GM19239 (cell line): ENCODE results near the gene SPSB2.

Experiments used
- DNase-seq: peaks from one replicate; pipeline ENCODE4 v3.0.0; 2011; ENCODE audit warnings: low spot score; ENCODE audit not compliant: insufficient read length
- FAIRE-seq: peaks from 2 replicates; lab custom pipeline; 2011; peaks lifted over from hg19 to GRCh38; lab: Jason Lieb, UNC

SPSB2 gene

DNA sequence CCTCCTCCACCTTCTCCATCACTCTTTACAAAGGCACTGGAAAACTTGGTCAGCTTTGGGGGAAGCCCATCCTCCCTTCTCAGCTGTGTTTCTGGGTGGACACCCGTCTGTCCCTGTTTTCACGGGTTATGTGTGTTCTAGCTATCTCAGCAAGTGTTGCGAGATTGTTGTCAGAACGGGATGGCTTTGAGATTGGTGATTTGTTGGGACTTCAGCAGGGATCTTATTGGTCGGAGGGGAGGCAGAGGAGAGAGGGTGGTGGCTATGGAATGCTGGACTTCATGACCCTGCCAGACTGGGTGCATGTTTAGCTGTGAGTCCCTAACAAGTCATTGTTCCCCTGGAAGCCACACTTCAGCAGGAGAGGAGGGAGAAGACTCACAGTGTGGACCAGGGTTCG is 19.1 kb downstream of the SPSB2 start:
- FAIRE-seq (no peak), DNase-seq (no peak)

DNA sequence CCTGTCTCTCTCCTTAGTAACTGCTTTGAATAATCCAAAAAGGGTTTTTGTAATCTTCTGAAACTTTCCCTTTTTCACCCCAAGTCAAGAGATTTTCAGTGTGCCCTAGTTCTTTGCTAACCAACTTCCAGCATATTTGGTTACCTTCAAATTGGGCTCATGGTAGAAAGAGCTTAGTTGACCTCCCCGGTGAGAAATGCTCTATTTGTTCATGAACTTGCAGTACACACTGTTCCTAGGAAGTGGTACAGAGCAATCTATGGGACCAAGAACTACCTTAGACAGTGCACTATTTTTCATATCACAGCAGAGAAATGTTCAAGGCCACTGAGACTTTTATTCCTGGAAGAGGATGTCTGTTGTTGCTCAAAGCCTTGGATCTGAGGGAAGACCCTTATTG is 19.5 kb downstream of the SPSB2 start:
- FAIRE-seq (no peak), DNase-seq (no peak)

DNA sequence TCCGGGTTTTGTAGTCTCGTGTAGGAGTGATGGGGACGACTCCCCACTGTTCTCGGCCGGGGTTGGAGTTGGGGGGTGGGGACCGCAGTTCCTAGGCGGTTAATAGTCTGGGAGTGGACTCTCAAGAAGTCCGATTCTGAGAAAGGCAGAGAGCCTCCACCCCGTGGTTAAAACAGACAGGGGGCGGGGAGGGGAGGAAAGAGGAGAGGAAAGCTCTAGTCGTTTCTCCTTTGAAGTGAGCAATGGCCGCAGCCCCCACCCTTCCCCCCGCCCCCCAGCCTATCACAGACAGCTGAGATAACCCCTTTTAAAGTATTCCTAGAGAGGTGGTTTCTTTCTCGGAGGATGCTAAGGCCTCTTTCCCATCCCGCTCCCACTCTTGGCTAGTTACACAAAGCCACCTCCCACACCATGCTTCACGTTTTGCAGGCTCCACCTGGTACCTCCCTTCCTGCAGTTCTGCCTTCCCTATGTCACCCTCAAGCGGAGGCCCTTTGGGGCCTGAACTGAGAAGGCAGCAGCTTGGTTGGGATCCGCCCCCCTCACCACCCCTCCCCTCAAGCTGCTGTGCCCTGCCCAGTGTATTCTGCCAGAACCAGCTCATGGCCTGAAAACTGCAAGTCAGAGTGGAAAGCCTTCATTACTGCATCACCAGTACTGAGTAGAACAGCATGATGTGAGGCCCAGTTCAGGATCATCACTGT is 20.3 kb downstream of the SPSB2 start:
- FAIRE-seq (peak; percentile 73), DNase-seq (no peak)

DNA sequence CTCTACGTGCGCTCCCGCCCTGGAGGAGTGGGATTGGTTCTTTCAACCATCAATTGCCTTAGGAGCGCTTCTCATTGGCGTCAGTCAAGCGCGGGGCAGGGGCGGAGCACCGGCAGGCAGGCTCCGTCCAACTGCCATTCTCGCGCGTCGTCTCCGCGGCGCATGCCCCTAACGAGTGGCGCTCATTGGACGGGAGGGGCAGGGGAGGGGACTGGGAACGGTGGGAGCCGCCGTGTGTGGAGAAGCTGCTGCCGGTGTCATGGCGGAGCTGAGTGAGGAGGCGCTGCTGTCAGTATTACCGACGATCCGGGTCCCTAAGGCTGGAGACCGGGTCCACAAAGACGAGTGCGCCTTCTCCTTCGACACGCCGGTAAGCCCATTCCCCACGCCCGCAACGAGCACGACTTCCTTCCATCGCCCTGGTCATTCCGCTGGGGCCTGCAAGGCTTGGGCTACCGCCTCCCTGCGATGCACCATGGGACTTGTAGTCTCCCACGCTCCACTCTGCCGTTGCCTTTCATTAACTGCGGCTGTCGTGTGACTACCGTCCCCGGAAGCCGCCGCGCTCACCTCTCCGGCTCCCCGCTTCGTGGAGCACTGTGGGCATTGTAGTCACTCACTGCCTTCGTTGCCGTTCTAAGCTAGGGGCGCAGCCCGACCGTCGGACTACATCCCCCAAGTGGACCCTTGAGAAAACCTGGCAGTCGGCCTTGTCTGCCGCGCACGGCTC is 21.0 kb downstream of the SPSB2 start, which contains the start of gene USP5:
Gene USP5, plus strand, starts transcription at position 230 of the 730 bp plus-strand sequence. Its CDS starts 30 bp downstream, at position 260.
- peak; percentile 87 for DNase-seq
- FAIRE-seq = peak; percentile 98

DNA sequence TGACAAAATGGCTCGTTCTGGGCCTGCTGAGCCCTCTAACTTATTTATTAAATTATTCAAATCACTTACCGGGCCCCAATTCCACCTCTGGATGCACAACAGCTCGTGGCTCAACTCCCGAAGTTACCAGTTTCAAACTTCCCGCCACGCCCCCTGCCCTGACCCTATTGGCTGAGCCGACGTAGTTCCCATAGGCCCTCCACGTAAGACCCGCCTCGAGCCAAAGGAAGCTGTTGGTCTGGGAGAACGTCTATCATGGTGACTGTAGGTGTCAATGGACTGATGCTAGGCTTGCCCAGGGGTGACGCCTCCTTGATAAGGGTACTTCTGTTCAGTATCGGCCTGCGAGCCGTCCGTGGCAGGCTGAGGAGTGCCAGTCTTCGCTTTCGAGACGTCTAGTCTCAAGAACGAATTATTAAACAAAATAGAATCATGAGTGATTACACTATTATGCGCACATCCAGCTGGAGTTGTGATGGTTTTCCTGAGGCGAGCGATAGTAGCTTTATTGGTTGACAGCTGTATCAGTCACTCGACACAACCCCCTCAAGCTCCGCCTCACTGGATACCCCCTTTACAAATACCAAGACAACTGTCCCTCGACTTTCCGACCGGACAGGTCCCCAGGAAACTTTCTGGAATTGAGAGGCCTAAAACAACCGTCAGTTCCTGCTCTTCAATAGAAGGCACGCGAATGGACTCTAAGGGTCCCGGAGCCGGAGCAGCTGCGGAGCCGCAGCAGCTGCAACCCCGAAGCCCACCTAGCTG is 21.8 kb downstream of the SPSB2 start, which contains the start of gene CDCA3:
Gene CDCA3, minus strand, starts transcription at position 134 of the 768 bp plus-strand sequence. CDS start 334 bp downstream, outside the sequence.
- no peak for FAIRE-seq
- peak; percentile 99 for DNase-seq

DNA sequence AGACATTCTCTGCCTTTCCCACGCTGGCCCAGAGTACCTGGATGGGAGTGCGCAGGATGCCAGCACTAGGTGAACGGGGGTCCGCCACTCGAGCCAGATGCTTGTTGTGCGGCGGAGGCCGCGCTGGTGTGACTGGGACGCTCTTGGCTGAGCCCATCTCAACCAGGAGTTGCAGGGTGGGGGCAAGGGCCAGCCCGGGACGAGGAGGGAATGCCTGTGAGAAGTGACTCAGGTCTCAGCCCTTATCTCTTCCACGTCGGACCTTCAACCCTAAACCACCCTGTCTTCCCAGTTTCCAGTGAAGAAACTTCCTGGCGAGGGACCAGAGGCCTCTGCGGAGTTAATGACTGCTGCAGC is 22.3 kb downstream of the SPSB2 start:
- FAIRE-seq (no peak), DNase-seq (no peak)

DNA sequence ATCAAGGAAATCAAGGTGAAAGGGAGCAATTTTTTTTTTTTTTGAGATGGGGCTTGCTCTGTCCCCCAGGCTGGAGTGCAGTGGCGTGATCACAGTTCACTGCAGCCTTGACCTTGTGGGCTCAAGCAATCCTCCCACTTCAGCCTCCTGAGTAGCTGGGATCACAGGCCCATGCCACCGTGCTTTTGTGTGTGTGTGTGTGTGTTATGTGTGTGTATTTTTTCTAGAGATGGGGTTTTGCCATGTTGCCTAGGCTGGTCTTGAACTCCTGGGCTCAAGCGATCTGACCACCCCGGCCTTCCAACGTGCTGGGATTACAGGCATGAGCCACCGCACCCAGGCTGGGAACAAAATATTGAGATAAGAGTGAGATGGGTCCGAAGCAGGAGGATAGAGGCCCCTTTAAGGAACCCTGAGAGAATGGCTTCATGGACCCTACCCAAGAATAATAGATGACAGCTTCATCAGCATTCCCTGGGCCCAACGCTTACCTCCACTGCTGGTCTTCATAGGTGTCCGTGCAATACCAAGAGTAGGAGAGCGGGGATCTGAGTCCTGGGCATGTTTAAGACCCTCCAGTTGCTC is 23.0 kb downstream of the SPSB2 start:
- FAIRE-seq = no peak
- DNase-seq = no peak

DNA sequence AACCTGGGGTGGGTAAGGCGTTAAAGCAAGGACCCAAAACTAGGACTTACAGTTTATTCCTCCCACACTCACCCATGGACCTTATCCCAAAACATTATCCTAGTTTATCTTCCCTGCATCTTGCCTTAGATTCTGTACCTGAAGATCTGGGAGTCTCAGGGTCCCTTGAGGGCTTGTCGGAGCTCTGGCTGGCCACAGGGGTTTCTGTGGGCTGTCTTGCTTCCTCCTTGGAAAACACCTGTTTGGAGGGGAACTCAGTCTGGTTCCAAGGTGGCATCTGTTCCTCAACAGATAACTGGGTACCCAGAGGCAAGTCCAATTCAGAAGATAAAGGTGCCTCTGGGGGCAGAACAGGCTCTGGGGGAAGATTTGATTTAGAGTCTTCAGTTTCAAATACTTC is 23.7 kb downstream of the SPSB2 start:
- FAIRE-seq (peak; percentile 49), DNase-seq (no peak)

DNA sequence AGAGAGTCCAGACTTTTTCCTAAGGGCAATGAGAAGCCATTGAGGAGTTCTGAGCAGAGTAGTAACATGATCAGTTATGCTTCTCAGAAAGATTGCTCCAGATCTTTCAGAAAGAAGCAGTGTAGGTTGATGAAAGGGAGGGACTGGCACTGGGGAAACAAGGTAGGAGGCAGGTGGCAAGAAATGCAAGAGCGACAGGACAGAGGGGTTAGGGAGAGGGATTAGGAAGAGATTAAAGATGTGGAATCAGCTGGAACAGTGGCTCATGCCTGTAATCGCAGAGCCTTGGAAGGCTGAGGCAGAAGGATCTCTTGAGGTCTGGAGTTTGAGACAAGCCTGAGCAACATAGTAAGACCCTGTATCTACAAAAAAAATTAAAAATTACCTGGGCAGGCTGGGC is 25.4 kb downstream of the SPSB2 start:
- no peak for DNase-seq
- FAIRE-seq = no peak

DNA sequence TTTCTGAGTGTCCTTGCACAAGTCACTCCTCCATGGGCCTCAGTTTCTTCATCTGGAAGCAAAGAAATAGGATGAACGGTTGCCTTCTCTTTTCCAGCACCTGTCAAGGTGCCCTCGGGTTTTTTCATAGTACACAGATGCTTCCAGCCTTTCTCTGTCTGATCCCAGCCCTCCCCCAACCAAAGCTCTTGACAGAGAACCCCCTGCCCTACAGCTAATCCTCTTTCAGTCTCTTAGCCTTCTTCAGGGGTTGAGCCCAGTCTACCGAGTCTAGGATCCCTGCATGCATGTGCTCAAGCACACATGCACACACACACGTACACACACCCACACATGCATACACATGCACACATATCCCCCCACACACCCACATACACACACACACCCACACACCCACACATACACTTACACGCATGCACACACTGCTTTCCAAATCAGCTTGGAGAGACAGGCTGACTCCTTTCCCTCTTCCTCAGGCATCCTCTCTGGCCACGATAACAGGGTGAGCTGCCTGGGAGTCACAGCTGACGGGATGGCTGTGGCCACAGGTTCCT is 26.7 kb downstream of the SPSB2 start:
- no peak for DNase-seq
- FAIRE-seq = no peak

DNA sequence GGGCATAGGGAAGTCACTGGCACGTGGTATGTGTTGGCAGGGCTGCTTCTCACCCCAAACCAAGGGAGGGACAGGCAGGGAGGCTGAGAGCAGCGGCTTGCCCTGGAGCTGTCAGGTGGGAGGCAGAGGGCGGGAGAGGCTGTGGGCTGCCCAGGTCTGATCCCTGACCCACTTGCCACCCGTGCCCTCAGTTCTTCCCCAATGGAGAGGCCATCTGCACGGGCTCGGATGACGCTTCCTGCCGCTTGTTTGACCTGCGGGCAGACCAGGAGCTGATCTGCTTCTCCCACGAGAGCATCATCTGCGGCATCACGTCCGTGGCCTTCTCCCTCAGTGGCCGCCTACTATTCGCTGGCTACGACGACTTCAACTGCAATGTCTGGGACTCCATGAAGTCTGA is 27.7 kb downstream of the SPSB2 start:
- DNase-seq (no peak), FAIRE-seq (no peak)

DNA sequence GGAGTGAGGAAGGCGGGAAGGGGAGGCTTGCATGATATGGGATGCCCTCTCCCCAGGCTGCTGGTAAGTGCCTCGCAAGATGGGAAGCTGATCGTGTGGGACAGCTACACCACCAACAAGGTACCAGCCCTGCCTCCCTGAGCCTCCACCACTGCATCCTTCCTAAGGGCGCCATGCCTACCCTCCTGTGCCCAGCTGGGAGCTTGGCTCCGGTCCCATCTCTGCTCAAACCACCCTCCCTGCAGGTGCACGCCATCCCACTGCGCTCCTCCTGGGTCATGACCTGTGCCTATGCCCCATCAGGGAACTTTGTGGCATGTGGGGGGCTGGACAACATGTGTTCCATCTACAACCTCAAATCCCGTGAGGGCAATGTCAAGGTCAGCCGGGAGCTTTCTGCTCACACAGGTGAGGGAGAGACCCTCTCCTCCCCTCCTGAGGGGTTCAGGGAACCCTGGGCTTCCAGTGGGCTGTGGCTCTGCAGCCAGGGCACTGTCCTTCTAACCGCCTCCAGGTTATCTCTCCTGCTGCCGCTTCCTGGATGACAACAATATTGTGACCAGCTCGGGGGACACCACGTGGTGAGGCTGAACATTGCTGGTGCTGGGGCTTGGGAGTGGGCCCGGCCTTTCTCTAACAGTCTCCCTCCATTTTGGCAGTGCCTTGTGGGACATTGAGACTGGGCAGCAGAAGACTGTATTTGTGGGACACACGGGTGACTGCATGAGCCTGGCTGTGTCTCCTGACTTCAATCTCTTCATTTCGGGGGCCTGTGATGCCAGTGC is 29.8 kb downstream of the SPSB2 start:
- no peak for FAIRE-seq
- no peak for DNase-seq

DNA sequence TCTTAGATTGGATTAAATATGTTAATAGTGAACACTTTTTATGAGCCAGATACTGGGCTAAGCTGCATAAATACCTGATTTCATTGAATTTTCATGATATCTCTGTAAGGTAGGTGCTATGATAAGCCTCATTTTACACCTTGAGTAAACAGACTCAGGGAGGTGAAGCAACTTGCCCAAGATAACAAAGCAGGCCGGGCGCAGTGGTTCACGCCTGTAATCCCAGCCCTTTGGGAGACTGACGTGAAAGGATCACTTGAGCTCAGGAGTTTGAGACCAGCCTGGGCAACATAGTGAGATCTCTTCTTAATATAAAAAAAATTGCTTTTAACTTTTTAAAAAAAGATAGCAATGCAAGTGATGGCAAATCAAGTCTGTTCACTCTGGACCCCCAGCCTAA is 31.0 kb downstream of the SPSB2 start:
- FAIRE-seq (no peak), DNase-seq (no peak)

DNA sequence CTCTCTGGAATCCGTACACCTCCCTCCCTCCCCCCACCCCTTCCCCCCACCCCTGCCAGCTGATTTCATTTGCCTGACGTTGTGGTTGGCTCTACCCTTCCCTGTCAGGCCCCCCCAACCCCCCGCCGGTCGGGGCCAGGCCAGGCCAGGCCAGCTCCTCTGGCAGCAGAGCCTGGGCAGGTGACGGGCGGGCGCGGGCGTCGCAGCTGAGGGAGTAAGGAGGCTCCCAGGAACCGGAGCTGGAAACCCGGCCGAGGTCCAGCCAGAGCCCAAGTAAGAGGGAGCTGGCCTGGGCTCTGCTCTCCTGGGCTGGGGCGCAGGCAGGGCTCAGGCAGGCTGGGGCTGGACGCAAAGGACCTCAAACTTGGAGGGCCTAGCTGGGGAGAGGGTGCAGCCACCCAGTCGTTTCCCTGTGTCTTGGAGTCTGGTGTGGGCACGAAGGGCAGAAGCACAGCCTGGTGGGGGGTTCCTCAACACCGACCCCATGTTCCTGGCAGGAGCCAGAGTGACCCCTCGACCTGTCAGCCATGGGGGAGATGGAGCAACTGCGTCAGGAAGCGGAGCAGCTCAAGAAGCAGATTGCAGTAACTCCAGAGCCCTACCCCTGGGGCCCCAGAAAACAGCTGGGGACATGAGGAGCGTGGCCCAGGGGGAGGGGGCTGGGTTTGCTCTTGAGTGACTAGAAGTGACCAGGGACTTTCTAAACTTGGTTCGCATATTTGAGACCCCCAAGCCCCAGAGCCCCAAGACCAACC is 32.2 kb downstream of the SPSB2 start, which contains the start of gene GNB3:
Gene GNB3, plus strand, starts transcription at position 165 of the 755 bp plus-strand sequence. Its CDS starts 363 bp downstream, at position 528.
- no peak for FAIRE-seq

DNA sequence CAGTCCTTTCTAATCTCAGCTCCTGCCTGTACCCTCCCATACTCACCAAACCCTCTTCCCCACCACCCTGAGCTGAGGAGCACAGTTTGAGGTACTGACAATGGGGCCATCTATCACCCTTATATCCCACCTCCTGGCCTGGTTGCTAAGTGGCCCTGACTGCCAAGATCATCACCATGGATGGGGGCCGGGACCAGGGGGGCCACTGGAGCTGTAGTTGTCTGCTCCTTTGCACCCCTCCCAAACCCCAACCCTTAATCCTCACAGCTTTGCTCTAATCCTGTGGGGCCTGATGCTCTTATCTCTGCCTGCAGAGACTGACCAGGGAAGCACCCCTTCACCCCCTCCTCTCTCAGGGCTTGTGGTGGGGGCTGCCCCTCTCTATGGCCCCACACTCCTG is 32.8 kb downstream of the SPSB2 start:
- no peak for DNase-seq

More for the DNA sequence above, 32.2 kb downstream of the SPSB2 start, which contains the start of gene GNB3:
- no peak for DNase-seq

DNA sequence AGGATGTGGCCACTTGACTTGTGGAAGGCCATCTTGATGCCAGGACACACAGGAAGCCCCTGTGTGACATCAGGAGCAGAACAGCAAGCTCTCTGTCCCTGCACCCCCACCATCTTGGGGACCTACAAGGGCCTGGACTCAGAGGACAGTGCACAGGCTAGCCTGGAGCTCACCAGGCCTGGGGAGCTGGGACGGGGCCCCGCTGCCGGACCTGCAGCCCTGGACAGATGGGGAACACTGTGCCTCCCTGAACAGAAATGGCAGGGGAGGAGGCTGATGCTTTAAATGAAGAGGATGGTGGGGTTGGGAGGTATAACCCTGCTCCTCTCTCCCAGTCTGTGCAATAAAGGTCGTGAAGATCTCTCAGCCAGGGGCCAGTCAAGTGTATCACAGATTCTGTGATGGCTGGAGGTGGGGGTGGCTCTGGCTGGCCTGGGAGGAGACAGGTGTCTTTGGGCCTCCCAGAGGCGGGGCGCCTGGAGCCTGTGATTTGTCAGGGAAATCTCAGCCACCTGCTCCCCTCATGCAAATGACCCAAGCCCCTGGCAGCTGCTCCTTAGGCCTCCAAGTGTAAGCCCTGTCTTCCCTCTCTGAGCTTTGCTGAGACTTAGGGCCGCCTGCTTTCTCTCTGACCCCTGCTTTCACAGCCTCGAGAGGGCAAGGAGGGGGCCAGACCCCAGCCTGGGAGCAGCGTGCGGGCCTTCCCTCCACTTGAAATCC is 33.5 kb downstream of the SPSB2 start:
- DNase-seq (peak; percentile 80), FAIRE-seq (peak; percentile 97)

More for the DNA sequence above, 32.8 kb downstream of the SPSB2 start:
- no peak for FAIRE-seq

DNA sequence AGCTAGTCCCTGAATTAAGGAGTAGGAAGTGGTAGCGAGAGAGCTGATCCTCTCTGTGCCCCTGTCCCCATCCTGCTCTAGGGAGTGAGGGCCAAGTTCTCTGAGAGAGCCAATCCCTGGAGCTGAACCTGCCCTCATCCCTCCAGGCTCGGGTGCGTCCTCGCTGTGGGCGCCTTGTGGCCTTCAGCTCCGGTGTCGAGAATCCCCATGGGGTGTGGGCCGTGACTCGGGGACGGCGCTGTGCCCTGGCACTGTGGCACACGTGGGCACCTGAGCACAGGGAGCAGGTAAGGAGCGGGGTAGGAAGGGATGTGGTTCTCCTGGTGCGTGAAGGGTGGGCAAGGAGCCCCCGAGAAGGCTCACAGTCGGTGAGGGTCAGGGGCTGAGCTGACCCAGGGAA is 34.2 kb downstream of the SPSB2 start:
- DNase-seq = no peak
- FAIRE-seq = no peak
